HepG2 (cell line): ENCODE measurements around the gene NDOR1. TPM values are rescaled to one million over a fixed set of nuclear protein-coding genes. Genes with fewer than 3 reads are reported as not detected.

ENCODE experiments used
- NFIC ChIP-seq: IDR thresholded peaks from 2 replicates; pipeline ENCODE4 v1.6.1; 2012; ENCODE audit warnings: mild to moderate bottlenecking, low read length, inconsistent platforms
- PRDM15 ChIP-seq: sonication (generic); formaldehyde crosslinking; IDR thresholded peaks from 2 replicates; pipeline ENCODE4 v1.4.0; 2020; ENCODE audit warnings: missing genetic modification reagents
- PRPF4 ChIP-seq: fragments of 200-400 bp; formaldehyde crosslinking; IDR thresholded peaks from 2 replicates; pipeline ENCODE4 v1.6.1; 2016; ENCODE audit warnings: low read length, low read depth; ENCODE audit not compliant: poor library complexity, severe bottlenecking
- RAD21 ChIP-seq: fragments of 450-650 bp; formaldehyde crosslinking; IDR thresholded peaks from 2 replicates; pipeline ENCODE4 v1.5.0; 2020; ENCODE audit warnings: mild to moderate bottlenecking
- ZNF24 ChIP-seq: fragments of 450-650 bp; IDR thresholded peaks from 2 replicates; pipeline ENCODE4 v1.6.1; 2017; ENCODE audit warnings: antibody characterized with exemption, mild to moderate bottlenecking
- ZSCAN29 ChIP-seq: sonication (generic); formaldehyde crosslinking; conservative IDR thresholded peaks from 2 replicates; pipeline ENCODE4 v1.4.0; 2020; ENCODE audit warnings: mild to moderate bottlenecking, missing genetic modification reagents
- polyA plus RNA-seq, 8 experiments: library from polyadenylated mRNA; depleted of rRNA in 3 of 8; stranded (reverse) in 7 of 8; unstranded in 1 of 8; fragments of >200 nt; fragmentation: Illumina TruSeq in 4 of 8; extraction: Trizol in 4 of 8; gene quantifications; 2 replicates each; pipeline versions ENCODE4 v1.2.1 to v1.2.3, GENCODE V29; 2011 to 2016; ENCODE audit warnings: low read depth in 4 of 8, missing spikeins in 1 of 8, mixed read lengths in 1 of 8; ENCODE audit not compliant: insufficient read depth in 1 of 8
- total RNA-seq, 5 experiments: library from RNA; depleted of rRNA; stranded (reverse); fragments of >200 nt; fragmentation: Illumina TruSeq; extraction: Trizol; gene quantifications; 2 replicates each; pipeline ENCODE4 v1.2.3, GENCODE V29; 2016; ENCODE audit warnings: low read depth in 1 of 5
- TF ChIP-seq, protein P1 (sequence below): conservative IDR thresholded peaks from 2 replicates; pipeline ENCODE4 v1.6.1; 2018; ENCODE audit warnings: missing genetic modification reagents
- TF ChIP-seq, protein P2 (sequence below): sonication (generic); formaldehyde crosslinking; IDR thresholded peaks from 2 replicates; pipeline ENCODE4 v1.4.0; 2020; ENCODE audit warnings: missing genetic modification reagents, borderline replicate concordance
- TF ChIP-seq, protein P3 (sequence below): sonication (generic); formaldehyde crosslinking; IDR thresholded peaks from 2 replicates; pipeline ENCODE4 v1.5.1; 2020; ENCODE audit warnings: mild to moderate bottlenecking, missing genetic modification reagents, borderline replicate concordance

The NDOR1 gene
- total and polyA plus RNA-seq, 2 of the 13 experiments (the other 11 are each of a cell fraction or from before 2014, with no cell fraction given): 3.6 to 8.7 TPM

GRCh38 chr9:137159105-137160053 is 46.1 kb upstream of the NDOR1 start (continued):
- no peak for TF ChIP-seq PRDM15 (CRISPR knock-in tag)
- TF ChIP-seq ZNF24: no peak
- no peak for TF ChIP-seq NFIC
- TF ChIP-seq, protein P1, sequence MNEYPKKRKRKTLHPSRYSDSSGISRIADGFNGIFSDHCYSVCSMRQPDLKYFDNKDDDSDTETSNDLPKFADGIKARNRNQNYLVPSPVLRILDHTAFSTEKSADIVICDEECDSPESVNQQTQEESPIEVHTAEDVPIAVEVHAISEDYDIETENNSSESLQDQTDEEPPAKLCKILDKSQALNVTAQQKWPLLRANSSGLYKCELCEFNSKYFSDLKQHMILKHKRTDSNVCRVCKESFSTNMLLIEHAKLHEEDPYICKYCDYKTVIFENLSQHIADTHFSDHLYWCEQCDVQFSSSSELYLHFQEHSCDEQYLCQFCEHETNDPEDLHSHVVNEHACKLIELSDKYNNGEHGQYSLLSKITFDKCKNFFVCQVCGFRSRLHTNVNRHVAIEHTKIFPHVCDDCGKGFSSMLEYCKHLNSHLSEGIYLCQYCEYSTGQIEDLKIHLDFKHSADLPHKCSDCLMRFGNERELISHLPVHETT: no peak
- TF ChIP-seq ZSCAN29 (CRISPR knock-in tag): no peak
- TF ChIP-seq PRPF4: no peak
- TF ChIP-seq, protein P2, sequence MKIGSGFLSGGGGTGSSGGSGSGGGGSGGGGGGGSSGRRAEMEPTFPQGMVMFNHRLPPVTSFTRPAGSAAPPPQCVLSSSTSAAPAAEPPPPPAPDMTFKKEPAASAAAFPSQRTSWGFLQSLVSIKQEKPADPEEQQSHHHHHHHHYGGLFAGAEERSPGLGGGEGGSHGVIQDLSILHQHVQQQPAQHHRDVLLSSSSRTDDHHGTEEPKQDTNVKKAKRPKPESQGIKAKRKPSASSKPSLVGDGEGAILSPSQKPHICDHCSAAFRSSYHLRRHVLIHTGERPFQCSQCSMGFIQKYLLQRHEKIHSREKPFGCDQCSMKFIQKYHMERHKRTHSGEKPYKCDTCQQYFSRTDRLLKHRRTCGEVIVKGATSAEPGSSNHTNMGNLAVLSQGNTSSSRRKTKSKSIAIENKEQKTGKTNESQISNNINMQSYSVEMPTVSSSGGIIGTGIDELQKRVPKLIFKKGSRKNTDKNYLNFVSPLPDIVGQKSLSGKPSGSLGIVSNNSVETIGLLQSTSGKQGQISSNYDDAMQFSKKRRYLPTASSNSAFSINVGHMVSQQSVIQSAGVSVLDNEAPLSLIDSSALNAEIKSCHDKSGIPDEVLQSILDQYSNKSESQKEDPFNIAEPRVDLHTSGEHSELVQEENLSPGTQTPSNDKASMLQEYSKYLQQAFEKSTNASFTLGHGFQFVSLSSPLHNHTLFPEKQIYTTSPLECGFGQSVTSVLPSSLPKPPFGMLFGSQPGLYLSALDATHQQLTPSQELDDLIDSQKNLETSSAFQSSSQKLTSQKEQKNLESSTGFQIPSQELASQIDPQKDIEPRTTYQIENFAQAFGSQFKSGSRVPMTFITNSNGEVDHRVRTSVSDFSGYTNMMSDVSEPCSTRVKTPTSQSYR (CRISPR knock-in tag): no peak
- TF ChIP-seq, protein P3, sequence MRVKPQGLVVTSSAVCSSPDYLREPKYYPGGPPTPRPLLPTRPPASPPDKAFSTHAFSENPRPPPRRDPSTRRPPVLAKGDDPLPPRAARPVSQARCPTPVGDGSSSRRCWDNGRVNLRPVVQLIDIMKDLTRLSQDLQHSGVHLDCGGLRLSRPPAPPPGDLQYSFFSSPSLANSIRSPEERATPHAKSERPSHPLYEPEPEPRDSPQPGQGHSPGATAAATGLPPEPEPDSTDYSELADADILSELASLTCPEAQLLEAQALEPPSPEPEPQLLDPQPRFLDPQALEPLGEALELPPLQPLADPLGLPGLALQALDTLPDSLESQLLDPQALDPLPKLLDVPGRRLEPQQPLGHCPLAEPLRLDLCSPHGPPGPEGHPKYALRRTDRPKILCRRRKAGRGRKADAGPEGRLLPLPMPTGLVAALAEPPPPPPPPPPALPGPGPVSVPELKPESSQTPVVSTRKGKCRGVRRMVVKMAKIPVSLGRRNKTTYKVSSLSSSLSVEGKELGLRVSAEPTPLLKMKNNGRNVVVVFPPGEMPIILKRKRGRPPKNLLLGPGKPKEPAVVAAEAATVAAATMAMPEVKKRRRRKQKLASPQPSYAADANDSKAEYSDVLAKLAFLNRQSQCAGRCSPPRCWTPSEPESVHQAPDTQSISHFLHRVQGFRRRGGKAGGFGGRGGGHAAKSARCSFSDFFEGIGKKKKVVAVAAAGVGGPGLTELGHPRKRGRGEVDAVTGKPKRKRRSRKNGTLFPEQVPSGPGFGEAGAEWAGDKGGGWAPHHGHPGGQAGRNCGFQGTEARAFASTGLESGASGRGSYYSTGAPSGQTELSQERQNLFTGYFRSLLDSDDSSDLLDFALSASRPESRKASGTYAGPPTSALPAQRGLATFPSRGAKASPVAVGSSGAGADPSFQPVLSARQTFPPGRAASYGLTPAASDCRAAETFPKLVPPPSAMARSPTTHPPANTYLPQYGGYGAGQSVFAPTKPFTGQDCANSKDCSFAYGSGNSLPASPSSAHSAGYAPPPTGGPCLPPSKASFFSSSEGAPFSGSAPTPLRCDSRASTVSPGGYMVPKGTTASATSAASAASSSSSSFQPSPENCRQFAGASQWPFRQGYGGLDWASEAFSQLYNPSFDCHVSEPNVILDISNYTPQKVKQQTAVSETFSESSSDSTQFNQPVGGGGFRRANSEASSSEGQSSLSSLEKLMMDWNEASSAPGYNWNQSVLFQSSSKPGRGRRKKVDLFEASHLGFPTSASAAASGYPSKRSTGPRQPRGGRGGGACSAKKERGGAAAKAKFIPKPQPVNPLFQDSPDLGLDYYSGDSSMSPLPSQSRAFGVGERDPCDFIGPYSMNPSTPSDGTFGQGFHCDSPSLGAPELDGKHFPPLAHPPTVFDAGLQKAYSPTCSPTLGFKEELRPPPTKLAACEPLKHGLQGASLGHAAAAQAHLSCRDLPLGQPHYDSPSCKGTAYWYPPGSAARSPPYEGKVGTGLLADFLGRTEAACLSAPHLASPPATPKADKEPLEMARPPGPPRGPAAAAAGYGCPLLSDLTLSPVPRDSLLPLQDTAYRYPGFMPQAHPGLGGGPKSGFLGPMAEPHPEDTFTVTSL (CRISPR knock-in tag): no peak
- TF ChIP-seq RAD21: no peak
